Peyer's patch (tissue), 4 donors: ENCODE measurements around the gene PRPSAP1.

ENCODE experiments used
- POLR2A ChIP-seq, 2 donors: fragments of 450-650 bp; IDR thresholded peaks; one replicate each; pipeline ENCODE4 v1.5.1; 2017; ENCODE audit warnings: antibody characterized with exemption in 2 of 2, mild to moderate bottlenecking in 2 of 2, moderate library complexity in 2 of 2
- TF ChIP-seq, protein P1 (sequence below), 6 experiments: fragments of 450-650 bp in 4 of 6; fragments of 200-600 bp in 2 of 6; sonication (generic) in 1 of 6; IDR thresholded peaks; one replicate each; pipeline ENCODE4 v1.5.1; 2017 to 2019; ENCODE audit warnings: antibody characterized with exemption in 6 of 6, mild to moderate bottlenecking in 3 of 6, moderate library complexity in 1 of 6

DNA sequence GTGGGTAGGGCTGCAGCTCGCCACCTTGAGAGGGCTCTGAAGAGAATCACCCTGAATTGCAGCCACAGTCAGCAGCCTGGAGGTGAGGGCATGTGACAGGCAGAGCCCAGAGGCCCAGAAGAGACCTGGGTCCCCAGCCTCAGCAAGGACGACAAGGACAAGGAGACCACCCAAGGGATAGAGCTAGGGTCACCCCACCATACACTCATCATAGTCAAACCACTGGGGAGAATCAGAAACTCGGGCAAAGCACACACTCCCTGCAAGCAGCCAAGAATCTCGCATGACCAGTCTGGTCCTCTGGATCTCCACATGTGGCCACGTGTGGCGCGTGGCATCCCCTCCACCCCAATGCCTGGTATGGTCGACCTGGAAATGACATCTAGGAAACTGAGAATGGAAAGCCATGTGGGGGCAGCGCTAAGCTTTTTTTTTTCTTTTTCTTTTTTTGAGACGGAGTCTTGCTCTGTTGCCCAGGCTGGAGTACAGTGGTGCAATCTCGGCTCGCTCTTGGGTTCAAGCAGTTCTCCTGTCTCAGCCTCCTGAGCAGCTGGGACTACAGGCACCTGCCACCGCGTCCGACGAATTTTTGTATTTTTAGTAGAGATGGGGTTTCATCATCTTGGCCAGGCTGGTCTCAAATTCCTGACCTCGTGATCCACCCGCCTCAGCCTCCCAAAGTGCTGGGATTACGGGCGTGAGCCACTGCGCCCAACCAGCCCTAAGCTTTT lies 26.1 kb upstream of the PRPSAP1 start:
- TF ChIP-seq, protein P1, sequence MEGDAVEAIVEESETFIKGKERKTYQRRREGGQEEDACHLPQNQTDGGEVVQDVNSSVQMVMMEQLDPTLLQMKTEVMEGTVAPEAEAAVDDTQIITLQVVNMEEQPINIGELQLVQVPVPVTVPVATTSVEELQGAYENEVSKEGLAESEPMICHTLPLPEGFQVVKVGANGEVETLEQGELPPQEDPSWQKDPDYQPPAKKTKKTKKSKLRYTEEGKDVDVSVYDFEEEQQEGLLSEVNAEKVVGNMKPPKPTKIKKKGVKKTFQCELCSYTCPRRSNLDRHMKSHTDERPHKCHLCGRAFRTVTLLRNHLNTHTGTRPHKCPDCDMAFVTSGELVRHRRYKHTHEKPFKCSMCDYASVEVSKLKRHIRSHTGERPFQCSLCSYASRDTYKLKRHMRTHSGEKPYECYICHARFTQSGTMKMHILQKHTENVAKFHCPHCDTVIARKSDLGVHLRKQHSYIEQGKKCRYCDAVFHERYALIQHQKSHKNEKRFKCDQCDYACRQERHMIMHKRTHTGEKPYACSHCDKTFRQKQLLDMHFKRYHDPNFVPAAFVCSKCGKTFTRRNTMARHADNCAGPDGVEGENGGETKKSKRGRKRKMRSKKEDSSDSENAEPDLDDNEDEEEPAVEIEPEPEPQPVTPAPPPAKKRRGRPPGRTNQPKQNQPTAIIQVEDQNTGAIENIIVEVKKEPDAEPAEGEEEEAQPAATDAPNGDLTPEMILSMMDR (IDR thresholded peaks at IDR 0.05), result no peak
- TF ChIP-seq POLR2A (IDR thresholded peaks at IDR 0.05), result no peak
